Right lobe of liver (tissue), 4 donors: ENCODE results near the gene SLC27A2.

Experiments
- CTCF ChIP-seq, 4 donors: fragments of 200-600 bp in 3 of 4; fragments of 450-650 bp in 1 of 4; IDR thresholded peaks; one replicate each; pipeline versions ENCODE4 v1.5.1 to v1.8.0; 2016 to 2022; ENCODE audit warnings: antibody characterized with exemption in 4 of 4, mild to moderate bottlenecking in 2 of 4
- POLR2A ChIP-seq: fragments of 450-650 bp; IDR thresholded peaks from one replicate; pipeline ENCODE4 v1.6.1; 2017; ENCODE audit warnings: antibody characterized with exemption, mild to moderate bottlenecking
- donor health status: DM: no; HTN: no; CAD: no.
- donor health status: DM: no; HTN: no; CAD: no.
- donor health status: DM: no; HTN: yes; CAD: no.

DNA sequence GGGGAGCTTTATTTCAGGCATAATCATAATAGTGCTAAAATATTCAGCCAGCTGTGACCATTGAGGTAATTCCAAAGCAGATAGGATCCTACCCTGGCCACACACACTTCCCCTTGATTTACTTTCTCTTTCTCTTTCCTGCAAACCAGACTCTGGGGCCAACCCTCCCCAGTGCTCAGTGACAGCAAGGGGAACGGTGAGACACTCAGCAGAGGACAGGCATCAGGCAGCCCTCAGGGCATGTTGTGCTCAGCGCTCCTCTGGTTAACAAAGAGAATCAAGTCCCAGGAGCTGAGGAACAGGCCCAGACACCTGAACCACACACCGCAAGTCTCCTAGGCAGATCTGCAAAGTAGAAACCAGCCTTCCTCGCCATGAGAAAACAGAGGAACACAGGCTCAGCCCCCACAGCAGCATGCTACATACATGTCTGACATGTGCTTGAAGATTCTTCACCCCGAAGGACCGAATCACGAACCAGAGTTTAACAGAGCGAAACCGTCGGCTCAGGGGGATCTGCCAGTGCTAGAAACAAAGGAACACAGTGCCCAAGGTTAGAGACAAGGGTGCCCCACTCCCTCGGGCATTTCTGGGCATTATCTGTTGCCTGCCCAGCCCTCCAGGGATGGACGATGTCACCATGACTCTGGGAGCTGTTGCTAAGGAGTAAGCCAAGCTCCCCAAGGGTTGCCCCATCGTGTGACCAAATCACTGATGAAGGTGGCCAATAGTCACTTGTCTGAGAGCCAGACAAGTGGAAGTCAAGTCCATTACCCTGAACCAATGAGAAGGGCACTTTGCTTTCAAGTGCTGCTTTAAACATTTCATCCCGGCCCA is 66.0 kb downstream of the SLC27A2 start:
- TF ChIP-seq CTCF (IDR thresholded peaks at IDR 0.05) (no peak), POLR2A (no peak)
